RKO (cell line): Measurements from ENCODE around the gene ITGB5.
A peak's percentile ranks its signal among the peaks of the same experiment; 100 is the strongest.

Experiments used
- DNase-seq: peaks from one replicate; pipeline ENCODE4 v3.0.0-alpha.2; 2016; ENCODE audit warnings: low spot score

ITGB5 gene

GRCh38 chr3:124893526-124893925 is 6.4 kb upstream of the ITGB5 start:
- DNase-seq = no peak

GRCh38 chr3:124890573-124891190 is 3.5 kb upstream of the ITGB5 start:
- no peak for DNase-seq

GRCh38 chr3:124888482-124889441 is 1.6 kb upstream of the ITGB5 start:
- DNase-seq = no peak

GRCh38 chr3:124887932-124888298 is 750 bp upstream of the ITGB5 start:
- no peak for DNase-seq

- peak; percentile 56 for DNase-seq
Observed at GRCh38 chr3:124886168-124887056, 753 bp downstream of the ITGB5 start.

- DNase-seq = peak; percentile 43
Observed at GRCh38 chr3:124885466-124886167, 1.5 kb downstream of the ITGB5 start.

GRCh38 chr3:124884474-124885101 is 2.6 kb downstream of the ITGB5 start:
- no peak for DNase-seq

- no peak for DNase-seq
Observed at GRCh38 chr3:124883766-124884473, 3.2 kb downstream of the ITGB5 start.

GRCh38 chr3:124882816-124883747 is 4.1 kb downstream of the ITGB5 start:
- DNase-seq = no peak

GRCh38 chr3:124881976-124882697 is 5.0 kb downstream of the ITGB5 start:
- DNase-seq = no peak

- no peak for DNase-seq
Observed at GRCh38 chr3:124879337-124879680, 7.9 kb downstream of the ITGB5 start.

GRCh38 chr3:124878561-124879336 is 8.4 kb downstream of the ITGB5 start:
- DNase-seq = peak; percentile 97

GRCh38 chr3:124877674-124878073 is 9.5 kb downstream of the ITGB5 start:
- DNase-seq = no peak

- no peak for DNase-seq
Observed at GRCh38 chr3:124876401-124876878, 10.7 kb downstream of the ITGB5 start.

GRCh38 chr3:124873226-124873625 is 13.9 kb downstream of the ITGB5 start:
- no peak for DNase-seq

GRCh38 chr3:124867511-124867910 is 19.7 kb downstream of the ITGB5 start:
- no peak for DNase-seq

- DNase-seq = no peak
Observed at GRCh38 chr3:124862006-124862405, 25.2 kb downstream of the ITGB5 start.

- no peak for DNase-seq
Observed at GRCh38 chr3:124861041-124861440, 26.1 kb downstream of the ITGB5 start.
